T47D (cell line): ENCODE measurements around the gene SIGLEC5.
"Not testable (repeated sequence)": the region's sequence is repeated elsewhere in the genome, so short reads cannot be mapped to it uniquely, and the experiment has no call there.

Source experiments
- DNase-seq, 2 experiments: peaks; one replicate each; pipeline versions ENCODE4 v3.0.0 to v3.0.0-alpha.2; 2011 to 2012; ENCODE audit warnings: low read depth in 1 of 2, low spot score in 1 of 2
- JUND ChIP-seq: IDR thresholded peaks from 2 replicates; pipeline ENCODE4 v1.6.1; 2012; ENCODE audit warnings: low read depth
- in situ Hi-C: cut with HindIII; loops from 2 replicates; pipeline ENCODE4 v1.10.0; 2016; ENCODE audit warnings: low sequenced_read_pairs, low pct_unique_long_range_greater_than_20kb

SIGLEC5 gene

GRCh38 chr19:51647318-51647717 lies 17.1 kb upstream of the SIGLEC5 start:
- no peak for TF ChIP-seq JUND
- in situ Hi-C loops = no loop called here
- no peak for DNase-seq

GRCh38 chr19:51646730-51647129 lies 16.5 kb upstream of the SIGLEC5 start, which contains the start of gene SIGLEC14:
SIGLEC14 (minus strand) TSS chr19:51646825; CDS start chr19:51646759, 66 bp downstream.
- in situ Hi-C loops, DNase-seq: not testable (repeated sequence)

GRCh38 chr19:51644636-51645271 lies 14.6 kb upstream of the SIGLEC5 start:
- no peak for DNase-seq
- in situ Hi-C loops = no loop called here
- TF ChIP-seq JUND = no peak

GRCh38 chr19:51641648-51642047 lies 11.4 kb upstream of the SIGLEC5 start:
- in situ Hi-C loops = no loop called here
- TF ChIP-seq JUND = no peak

GRCh38 chr19:51640386-51640785 lies 10.2 kb upstream of the SIGLEC5 start:
- no peak for DNase-seq
- in situ Hi-C loops = no loop called here
- TF ChIP-seq JUND = no peak

More at GRCh38 chr19:51641648-51642047, 11.4 kb upstream of the SIGLEC5 start:
- DNase-seq = no peak

- no peak for DNase-seq
- in situ Hi-C loops = no loop called here
- no peak for TF ChIP-seq JUND
Measured at GRCh38 chr19:51639916-51640315, 9.7 kb upstream of the SIGLEC5 start.

GRCh38 chr19:51637362-51637978 lies 7.3 kb upstream of the SIGLEC5 start:
- peak in 1 of 2 experiments; percentile 40 for DNase-seq
- TF ChIP-seq JUND = no peak
- in situ Hi-C loops = no loop called here

GRCh38 chr19:51632126-51632525 lies 1.9 kb upstream of the SIGLEC5 start:
- DNase-seq = peak in 1 of 2 experiments; percentile 71
- peak; percentile 50; the same call in 1 of the 2 replicates for TF ChIP-seq JUND
- in situ Hi-C loops = no loop called here

GRCh38 chr19:51628153-51628939 lies 1.9 kb downstream of the SIGLEC5 start:
- TF ChIP-seq JUND = no peak
- in situ Hi-C loops = no loop called here
- DNase-seq = no peak

- DNase-seq = no peak
- in situ Hi-C loops = no loop called here
Measured at GRCh38 chr19:51627491-51628138, 2.6 kb downstream of the SIGLEC5 start.

GRCh38 chr19:51626675-51627074 lies 3.5 kb downstream of the SIGLEC5 start:
- in situ Hi-C loops = no loop called here
- DNase-seq = no peak
- no peak for TF ChIP-seq JUND

More at GRCh38 chr19:51627491-51628138, 2.6 kb downstream of the SIGLEC5 start:
- TF ChIP-seq JUND = no peak

- no peak for TF ChIP-seq JUND
- in situ Hi-C loops = no loop called here
- no peak for DNase-seq
Measured at GRCh38 chr19:51621178-51621577, 9.0 kb downstream of the SIGLEC5 start.
